NCI-H82 treated with DMSO at 0.1 percent for 48 hours (cell line): ENCODE results near the gene OR56B4.
"Not testable (repeated sequence)": the region's sequence is repeated elsewhere in the genome, so short reads cannot be mapped to it uniquely, and the experiment has no call there.

Experiments used
- DNase-seq: peaks from one replicate; lab custom pipeline; 2025; ENCODE audit not compliant: unreplicated experiment; lab: John Stamatoyannopoulos, UW

Gene OR56B4

GRCh38 chr11:6107384-6107783 is at the start of gene OR56B4:
OR56B4 (plus strand) TSS chr11:6107684; CDS start chr11:6107779, 95 bp downstream.
- DNase-seq, result not testable (repeated sequence)

- no peak for DNase-seq
Measured at GRCh38 chr11:6061475-6061874, 46.0 kb upstream of the OR56B4 start.

- no peak for DNase-seq
Measured at GRCh38 chr11:6062691-6063358, 44.7 kb upstream of the OR56B4 start.

- DNase-seq, result no peak
Measured at GRCh38 chr11:6067502-6067901, 40.0 kb upstream of the OR56B4 start.

GRCh38 chr11:6076443-6076842 is 31.0 kb upstream of the OR56B4 start:
- DNase-seq, result not testable (repeated sequence)

- no peak for DNase-seq
Measured at GRCh38 chr11:6077723-6078122, 29.8 kb upstream of the OR56B4 start.

GRCh38 chr11:6079463-6079862 is 28.0 kb upstream of the OR56B4 start:
- no peak for DNase-seq

GRCh38 chr11:6083129-6083528 is 24.4 kb upstream of the OR56B4 start:
- DNase-seq, result no peak

GRCh38 chr11:6084587-6084986 is 22.9 kb upstream of the OR56B4 start:
- no peak for DNase-seq

GRCh38 chr11:6094186-6094585 is 13.3 kb upstream of the OR56B4 start:
- DNase-seq, result no peak

GRCh38 chr11:6095798-6096197 is 11.7 kb upstream of the OR56B4 start:
- DNase-seq, result no peak

GRCh38 chr11:6096417-6096816 is 11.1 kb upstream of the OR56B4 start:
- no peak for DNase-seq

GRCh38 chr11:6099577-6099976 is 7.9 kb upstream of the OR56B4 start:
- DNase-seq, result no peak

- DNase-seq, result no peak
Measured at GRCh38 chr11:6110011-6110410, 2.5 kb downstream of the OR56B4 start.

- no peak for DNase-seq
Measured at GRCh38 chr11:6111673-6112072, 4.2 kb downstream of the OR56B4 start.

GRCh38 chr11:6116638-6117037 is 9.2 kb downstream of the OR56B4 start:
- no peak for DNase-seq

- no peak for DNase-seq
Measured at GRCh38 chr11:6124245-6124644, 16.8 kb downstream of the OR56B4 start.

- no peak for DNase-seq
Measured at GRCh38 chr11:6127881-6128280, 20.4 kb downstream of the OR56B4 start.

- no peak for DNase-seq
Measured at GRCh38 chr11:6129011-6129410, 21.5 kb downstream of the OR56B4 start.

- DNase-seq, result no peak
Measured at GRCh38 chr11:6129635-6130034, 22.2 kb downstream of the OR56B4 start.

GRCh38 chr11:6132431-6132830 is 24.9 kb downstream of the OR56B4 start:
- no peak for DNase-seq

- DNase-seq, result not testable (repeated sequence)
Measured at GRCh38 chr11:6135936-6136335, 28.5 kb downstream of the OR56B4 start.

GRCh38 chr11:6142936-6143335 is 35.5 kb downstream of the OR56B4 start:
- no peak for DNase-seq
